Gastrocnemius medialis (tissue), 4 donors: ENCODE results near the gene ZEB1.
A peak's percentile ranks its signal among the peaks of the same experiment; 100 is the strongest.

Experiments used
- CTCF ChIP-seq, 5 experiments: fragments of 450-650 bp in 3 of 5; fragments of 200-600 bp in 2 of 5; sonication (generic) in 2 of 5; IDR thresholded peaks in 4 of 5; conservative IDR thresholded peaks in 1 of 5; 1 replicate in 4 of 5; 2 replicates in 1 of 5; pipeline ENCODE4 v1.5.1; 2016 to 2019; ENCODE audit warnings: antibody characterized with exemption in 5 of 5, mild to moderate bottlenecking in 3 of 5, moderate library complexity in 3 of 5
- POLR2A ChIP-seq, 2 donors: fragments of 450-650 bp; IDR thresholded peaks; one replicate each; pipeline ENCODE4 v1.6.1; 2017; ENCODE audit warnings: antibody characterized with exemption in 2 of 2, mild to moderate bottlenecking in 2 of 2, moderate library complexity in 2 of 2

- peak in 1 of 5 experiments; percentile 3 for TF ChIP-seq CTCF (IDR thresholded peaks at IDR 0.05 in 4 of 5, conservative IDR thresholded peaks at IDR 0.05 in 1 of 5)
- peak; percentile 22 to 59 for TF ChIP-seq POLR2A (IDR thresholded peaks at IDR 0.05)
Observed at GRCh38 chr10:31395695-31396094, 76.7 kb downstream of the ZEB1 start.
